GM23248 (cell line): ENCODE results near the gene ACSF3. TPM values are rescaled to one million over a fixed set of nuclear protein-coding genes. Genes with fewer than 3 reads are reported as not detected.

Source experiments
- DNase-seq: peaks from one replicate; pipeline ENCODE4 v3.0.0-alpha.2; 2015
- H2AFZ ChIP-seq: fragments of 200-600 bp; sonication (generic); 2 replicates; pipeline ENCODE4 v1.6.1; 2016; ENCODE audit warnings: antibody characterized with exemption
- H3F3A ChIP-seq: fragments of 200-600 bp; sonication (generic); 2 replicates; pipeline ENCODE4 v1.6.1; 2016; ENCODE audit warnings: mild to moderate bottlenecking, antibody characterized with exemption, mixed run types; ENCODE audit not compliant: insufficient read depth
- H3K27ac ChIP-seq: fragments of 200-600 bp; sonication (generic); 2 replicates; pipeline ENCODE4 v1.5.1; 2016; ENCODE audit warnings: mild to moderate bottlenecking
- H3K27me3 ChIP-seq: fragments of 200-600 bp; sonication (generic); replicated peaks from 2 replicates; pipeline ENCODE4 v1.6.1; 2016; ENCODE audit warnings: mild to moderate bottlenecking; ENCODE audit not compliant: insufficient read depth
- H3K36me3 ChIP-seq: fragments of 200-600 bp; sonication (generic); 2 replicates; pipeline ENCODE4 v1.6.1; 2016; ENCODE audit warnings: low read depth, mild to moderate bottlenecking
- H3K4me1 ChIP-seq: fragments of 200-600 bp; sonication (generic); 2 replicates; pipeline ENCODE4 v1.6.1; 2016; ENCODE audit warnings: mild to moderate bottlenecking; ENCODE audit not compliant: insufficient read depth
- H3K4me2 ChIP-seq: fragments of 200-600 bp; sonication (generic); one replicate; pipeline ENCODE4 v1.6.1; 2016; ENCODE audit warnings: mild to moderate bottlenecking; ENCODE audit not compliant: unreplicated experiment
- H3K4me3 ChIP-seq: fragments of 200-600 bp; sonication (generic); 2 replicates; pipeline ENCODE4 v1.5.1; 2016; ENCODE audit warnings: mild to moderate bottlenecking
- H3K79me2 ChIP-seq: fragments of 200-600 bp; sonication (generic); 2 replicates; pipeline ENCODE4 v1.6.1; 2016; ENCODE audit warnings: mild to moderate bottlenecking; ENCODE audit not compliant: insufficient read depth
- H3K9ac ChIP-seq: fragments of 200-600 bp; sonication (generic); 2 replicates; pipeline ENCODE4 v1.6.1; 2016; ENCODE audit warnings: mild to moderate bottlenecking
- H3K9me2 ChIP-seq: fragments of 200-600 bp; sonication (generic); 2 replicates; pipeline ENCODE4 v1.6.1; 2016; ENCODE audit warnings: mixed run types, mild to moderate bottlenecking, moderate library complexity; ENCODE audit not compliant: insufficient read depth
- H3K9me3 ChIP-seq: fragments of 200-600 bp; sonication (generic); one replicate; pipeline ENCODE4 v1.6.1; 2017; ENCODE audit warnings: low read depth
- H4K20me1 ChIP-seq: fragments of 200-600 bp; sonication (generic); 2 replicates; pipeline ENCODE4 v1.6.0; 2016; ENCODE audit not compliant: insufficient read depth
- EZH2 ChIP-seq: fragments of 200-600 bp; sonication (generic); IDR thresholded peaks from 2 replicates; pipeline ENCODE4 v1.6.1; 2018; ENCODE audit warnings: antibody characterized with exemption, mild to moderate bottlenecking; ENCODE audit not compliant: insufficient read depth, poor library complexity, severe bottlenecking
- EZH2phosphoT487 ChIP-seq: fragments of 200-600 bp; sonication (generic); IDR thresholded peaks from 2 replicates; pipeline ENCODE4 v1.6.1; 2018; ENCODE audit warnings: antibody characterized with exemption, moderate library complexity, mild to moderate bottlenecking, low read depth; ENCODE audit not compliant: insufficient read depth
- WGBS, 2 experiments: methylation state at CpG; one replicate each; pipeline ENCODE4 v1.1.6; 2015 to 2017; ENCODE audit warnings: low lambda C conversion rate in 2 of 2, low coverage in 1 of 2; ENCODE audit errors: missing lambda C conversion rate in 2 of 2; 5-methylcytosine and 5-hydroxymethylcytosine counted together
- in situ Hi-C: fragments of 300-500 bp; cut with MboI; formaldehyde crosslinking; loops from 2 replicates; pipeline ENCODE4 v1.15.0; 2020
- polyA plus RNA-seq: library from polyadenylated mRNA; unstranded; fragments of >200 nt; fragmentation: Nextera tagmentation; extraction: Ambion mirVana; gene quantifications from 2 replicates; pipeline ENCODE4 v1.2.1, GENCODE V29; 2016
- total RNA-seq: library from RNA; depleted of rRNA; stranded (reverse); fragments of >200 nt; shearing (Covaris generic); gene quantifications from 2 replicates; pipeline ENCODE4 v1.2.3, GENCODE V29; 2014

ACSF3 gene
- total and polyA plus RNA-seq, 2 experiments from 2014 or later, result 15.9 to 17.1 TPM

DNA sequence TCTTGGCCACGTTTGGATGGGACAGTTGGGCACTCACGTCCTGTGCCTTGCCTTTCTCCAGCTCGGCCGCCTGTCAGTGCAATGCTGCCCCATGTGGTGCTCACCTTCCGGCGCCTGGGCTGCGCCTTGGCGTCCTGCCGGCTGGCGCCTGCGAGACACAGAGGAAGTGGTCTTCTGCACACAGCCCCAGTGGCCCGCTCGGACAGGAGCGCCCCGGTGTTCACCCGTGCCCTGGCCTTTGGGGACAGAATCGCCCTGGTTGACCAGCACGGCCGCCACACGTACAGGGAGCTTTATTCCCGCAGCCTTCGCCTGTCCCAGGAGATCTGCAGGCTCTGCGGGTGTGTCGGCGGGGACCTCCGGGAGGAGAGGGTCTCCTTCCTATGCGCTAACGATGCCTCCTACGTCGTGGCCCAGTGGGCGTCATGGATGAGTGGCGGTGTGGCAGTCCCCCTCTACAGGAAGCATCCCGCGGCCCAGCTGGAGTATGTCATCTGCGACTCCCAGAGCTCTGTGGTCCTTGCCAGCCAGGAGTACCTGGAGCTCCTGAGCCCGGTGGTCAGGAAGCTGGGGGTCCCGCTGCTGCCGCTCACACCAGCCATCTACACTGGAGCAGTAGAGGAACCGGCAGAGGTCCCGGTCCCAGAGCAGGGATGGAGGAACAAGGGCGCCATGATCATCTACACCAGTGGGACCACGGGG lies 7.1 kb downstream of the ACSF3 start:
- peaks cover 39% of the 10 kb centered on the region for H3K79me2 ChIP-seq
- no peaks in the 10 kb centered on the region for H3K27me3 ChIP-seq
- no peak overlapping the region for H3K9ac ChIP-seq
- 92% methylated on average over 40 of the region's 42 CpGs for WGBS, 2 experiments
- in situ Hi-C loops, result no loop called here
- H4K20me1 ChIP-seq, result no peaks in the 10 kb centered on the region
- H3K4me1 ChIP-seq, result no peaks in the 10 kb centered on the region
- no peak for TF ChIP-seq EZH2phosphoT487
- no peak for TF ChIP-seq EZH2
- H3K27ac ChIP-seq, result no peak overlapping the region
- no peak overlapping the region for H3K4me2 ChIP-seq
- no peak overlapping the region for H3K4me3 ChIP-seq
- DNase-seq, result no peak
- no peak overlapping the region for H2AFZ ChIP-seq
- H3K9me3 ChIP-seq, result no peaks in the 10 kb centered on the region
- H3K9me2 ChIP-seq, result no peaks in the 10 kb centered on the region
- H3K36me3 ChIP-seq, result no peaks in the 10 kb centered on the region
- H3F3A ChIP-seq, result no peaks in the 10 kb centered on the region

DNA sequence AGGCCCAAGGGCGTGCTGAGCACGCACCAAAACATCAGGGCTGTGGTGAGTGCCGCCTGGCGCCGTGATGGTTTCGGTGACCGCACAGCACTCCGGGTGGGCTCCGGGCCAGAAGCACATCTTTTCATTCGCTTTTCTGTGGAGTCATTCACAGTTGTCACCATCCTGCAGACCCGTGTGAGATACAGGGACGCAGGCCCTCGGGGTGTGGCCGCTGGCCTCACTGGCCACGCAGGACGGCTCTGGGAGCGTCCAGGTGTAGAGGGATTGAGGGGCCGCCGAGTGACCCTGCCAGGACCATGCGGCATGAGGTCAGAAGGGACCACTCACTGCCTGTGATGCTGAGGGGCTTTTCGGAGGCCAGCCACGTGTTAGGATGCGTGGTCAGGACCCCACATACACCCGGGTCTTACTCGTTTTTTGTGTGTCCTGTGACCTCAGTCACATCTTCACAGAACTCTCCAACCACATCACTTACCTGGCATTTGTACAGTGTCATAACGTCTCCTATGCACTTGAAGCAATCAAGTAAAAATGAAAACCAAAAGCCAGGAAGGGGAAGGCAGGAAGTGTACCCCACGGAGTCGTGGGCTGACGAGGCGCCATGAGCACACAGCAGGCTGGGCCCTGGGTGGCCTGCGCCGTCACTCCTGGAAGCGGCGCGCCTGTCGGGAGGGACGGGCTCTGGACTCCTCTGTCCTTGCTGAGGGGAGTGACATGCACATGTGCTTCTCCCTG lies 7.8 kb downstream of the ACSF3 start:
- Histone ChIP-seq H3K9me3 (no peaks in the 10 kb centered on the region), H3K36me3 (no peaks in the 10 kb centered on the region), H3K4me3 (no peak overlapping the region), H3K27ac (no peak overlapping the region), H3F3A (no peaks in the 10 kb centered on the region), H3K4me2 (no peak overlapping the region), H3K4me1 (no peaks in the 10 kb centered on the region), H3K9ac (no peak overlapping the region), H3K9me2 (no peaks in the 10 kb centered on the region), H3K27me3 (no peaks in the 10 kb centered on the region), H3K79me2 (peaks cover 32% of the 10 kb centered on the region), H4K20me1 (no peaks in the 10 kb centered on the region), H2AFZ (no peak overlapping the region)
- WGBS, 2 experiments, result 93% methylated on average over 34 to 37 of the region's 37 CpGs
- TF ChIP-seq EZH2, result no peak
- no peak for TF ChIP-seq EZH2phosphoT487
- in situ Hi-C loops, result no loop called here
- DNase-seq, result no peak

DNA sequence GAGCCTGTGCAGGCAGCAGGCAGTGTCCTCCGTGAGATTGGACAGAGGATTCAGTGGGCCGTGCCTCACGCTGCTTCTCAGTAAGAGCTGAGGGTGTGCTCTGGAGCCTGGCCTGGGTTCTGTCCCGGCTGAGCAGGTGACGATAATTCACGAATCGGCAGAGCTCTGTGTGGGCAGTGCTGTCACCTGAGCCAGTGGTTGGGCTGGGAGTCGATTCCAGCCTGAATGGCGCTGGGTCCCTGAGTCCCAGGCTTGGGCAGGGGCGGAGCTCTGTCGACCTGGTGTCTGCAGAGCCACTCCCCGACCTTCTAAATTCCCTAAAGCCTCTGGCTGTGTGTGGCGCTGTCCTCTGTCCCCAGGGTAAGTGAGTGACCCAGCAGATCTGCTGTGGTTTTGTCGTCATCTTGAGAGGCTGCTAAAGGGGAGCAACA lies 8.4 kb downstream of the ACSF3 start:
- Histone ChIP-seq H3K9me2 (no peaks in the 10 kb centered on the region), H3K4me2 (no peak overlapping the region), H3K36me3 (no peaks in the 10 kb centered on the region), H3K4me1 (no peaks in the 10 kb centered on the region), H3K27ac (no peak overlapping the region), H3K9me3 (no peaks in the 10 kb centered on the region), H4K20me1 (no peaks in the 10 kb centered on the region), H3K4me3 (no peak overlapping the region), H3K27me3 (no peaks in the 10 kb centered on the region), H3K9ac (no peak overlapping the region), H2AFZ (no peak overlapping the region), H3F3A (no peaks in the 10 kb centered on the region), H3K79me2 (peaks cover 26% of the 10 kb centered on the region)
- 90 to 92% methylated on average over 12 to 14 of the region's 14 CpGs for WGBS, 2 experiments
- DNase-seq, result no peak
- TF ChIP-seq EZH2 (no peak), EZH2phosphoT487 (no peak)
- in situ Hi-C loops, result no loop called here

DNA sequence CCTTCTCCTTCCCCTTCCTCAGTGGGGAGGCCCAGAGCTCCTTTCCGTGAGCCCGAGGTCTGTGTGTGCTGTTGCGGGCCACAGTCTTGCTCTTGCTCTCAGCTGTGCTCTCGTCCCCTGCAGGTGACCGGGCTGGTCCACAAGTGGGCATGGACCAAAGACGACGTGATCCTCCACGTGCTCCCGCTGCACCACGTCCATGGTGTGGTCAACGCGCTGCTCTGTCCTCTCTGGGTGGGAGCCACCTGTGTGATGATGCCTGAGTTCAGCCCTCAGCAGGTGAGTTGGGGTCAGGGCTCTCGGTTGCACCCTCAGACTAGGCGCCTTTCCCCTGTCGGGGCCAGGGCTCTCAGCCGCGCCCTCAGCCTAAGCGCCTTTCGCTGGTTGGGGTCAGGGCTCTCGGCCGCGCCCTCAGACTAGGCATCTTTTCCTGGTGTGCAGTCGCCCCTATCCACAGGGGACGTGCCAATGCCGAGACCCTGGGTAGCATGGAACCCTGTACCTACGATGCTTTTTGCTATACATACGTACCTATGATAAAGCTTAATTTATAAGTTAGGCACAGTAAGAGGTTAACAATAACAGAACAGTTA lies 8.9 kb downstream of the ACSF3 start:
- no peak overlapping the region for H3K4me2 ChIP-seq
- H3K27ac ChIP-seq, result no peak overlapping the region
- no peaks in the 10 kb centered on the region for H4K20me1 ChIP-seq
- H3K36me3 ChIP-seq, result no peaks in the 10 kb centered on the region
- no peak overlapping the region for H3K9ac ChIP-seq
- no peaks in the 10 kb centered on the region for H3K9me3 ChIP-seq
- no peaks in the 10 kb centered on the region for H3K4me1 ChIP-seq
- H3K4me3 ChIP-seq, result no peak overlapping the region
- H3K9me2 ChIP-seq, result no peaks in the 10 kb centered on the region
- H3F3A ChIP-seq, result no peaks in the 10 kb centered on the region
- in situ Hi-C loops, result no loop called here
- H3K79me2 ChIP-seq, result peaks cover 21% of the 10 kb centered on the region
- H3K27me3 ChIP-seq, result no peaks in the 10 kb centered on the region
- no peak overlapping the region for H2AFZ ChIP-seq
- TF ChIP-seq EZH2phosphoT487 (no peak), EZH2 (no peak)
- no peak for DNase-seq
- WGBS, 2 experiments, result 91 to 94% methylated on average over 26 of the region's 27 CpGs
